Posterior vena cava (tissue), 2 donors: ENCODE measurements around the gene PLVAP. TPM values are rescaled to one million over a fixed set of nuclear protein-coding genes. Genes with fewer than 3 reads are reported as not detected.

Source experiments
- DNase-seq: peaks from one replicate; pipeline ENCODE4 v3.0.0-alpha.2; 2020; ENCODE audit warnings: low spot score
- intact Hi-C, 2 donors: fragments of 100-400 bp; cut with DNase I; formaldehyde crosslinking; loops; one replicate each; pipeline versions ENCODE4 v1.14.1 to v1.14.2; 2022 to 2023
- total RNA-seq, 2 donors: library from RNA; stranded (reverse); fragmentation: NEBNext Ultra II Directional; extraction: Animal tissue kit (Norgen Biotek cat#: 25700); gene quantifications; one replicate each; pipeline ENCODE4 v1.2.1, GENCODE V29; 2021
- donor health status: DM: yes; HTN: yes; CAD: no.
- donor health status: DM: yes; HTN: yes; CAD: no.

Gene PLVAP
- total RNA-seq, 2 donors from 2014 or later, result 151 to 181 TPM

GRCh38 chr19:17338433-17339078 is 38.6 kb downstream of the PLVAP start:
- DNase-seq, result no peak
- intact Hi-C loops, result loop anchor here in 1 of 2 donors (10.0 kb wide), 1 partner anchor 786 kb away; no protein-coding TSS in a partner anchor

- intact Hi-C loops, result loop anchor here in 1 of 2 donors (10.0 kb wide), 1 partner anchor 787 kb away; no protein-coding TSS in a partner anchor
- no peak for DNase-seq
Measured at GRCh38 chr19:17337675-17338432, 39.3 kb downstream of the PLVAP start.

GRCh38 chr19:17336872-17337674 is 40.1 kb downstream of the PLVAP start, which contains the start of gene GTPBP3:
TSS of gene GTPBP3 (plus strand) at chr19:17337553. CDS start at chr19:17337612, 59 bp downstream.
- DNase-seq, result peak; percentile 98
- intact Hi-C loops, result loop anchor here in 1 of 2 donors (10.0 kb wide), 1 partner anchor 788 kb away; no protein-coding TSS in a partner anchor

GRCh38 chr19:17335575-17335974 is 41.6 kb downstream of the PLVAP start:
- no peak for DNase-seq
- intact Hi-C loops, result loop anchor here in 1 of 2 donors (10.0 kb wide), 1 partner anchor 789 kb away; no protein-coding TSS in a partner anchor

- intact Hi-C loops, result loop anchor here in 1 of 2 donors (10.0 kb wide), 1 partner anchor 790 kb away; no protein-coding TSS in a partner anchor
- DNase-seq, result peak; percentile 98
Measured at GRCh38 chr19:17334414-17335409, 42.4 kb downstream of the PLVAP start, which contains the start of gene ANO8. TSS of gene ANO8 (minus strand) at chr19:17334855. CDS start at chr19:17334670, 185 bp downstream.

- intact Hi-C loops, result loop anchor here in 1 of 2 donors (10.0 kb wide), 1 partner anchor 791 kb away; no protein-coding TSS in a partner anchor
Measured at GRCh38 chr19:17333611-17334413, 43.3 kb downstream of the PLVAP start.

GRCh38 chr19:17332677-17333581 is 44.2 kb downstream of the PLVAP start:
- DNase-seq, result no peak
- intact Hi-C loops, result loop anchor here in 1 of 2 donors (10.0 kb wide), 1 partner anchor 792 kb away; no protein-coding TSS in a partner anchor

More at GRCh38 chr19:17333611-17334413, 43.3 kb downstream of the PLVAP start:
- DNase-seq, result no peak

- no peak for DNase-seq
- intact Hi-C loops, result loop anchor here in 1 of 2 donors (10.0 kb wide), 1 partner anchor 792 kb away; no protein-coding TSS in a partner anchor
Measured at GRCh38 chr19:17332360-17332676, 44.8 kb downstream of the PLVAP start.

- intact Hi-C loops, result loop anchor here in 1 of 2 donors (10.0 kb wide), 1 partner anchor 794 kb away; no protein-coding TSS in a partner anchor
- no peak for DNase-seq
Measured at GRCh38 chr19:17331045-17331558, 46.0 kb downstream of the PLVAP start.

GRCh38 chr19:17330262-17331044 is 46.7 kb downstream of the PLVAP start:
- intact Hi-C loops, result loop anchor here in 1 of 2 donors (10.0 kb wide), 1 partner anchor 794 kb away; no protein-coding TSS in a partner anchor
- no peak for DNase-seq

GRCh38 chr19:17329366-17330261 is 47.5 kb downstream of the PLVAP start:
- no peak for DNase-seq
- intact Hi-C loops, result loop anchor here in 1 of 2 donors (10.0 kb wide), 1 partner anchor 795 kb away; no protein-coding TSS in a partner anchor

- intact Hi-C loops, result no loop called here
- no peak for DNase-seq
Measured at GRCh38 chr19:17328517-17329365, 48.4 kb downstream of the PLVAP start.
